WTC11 (cell line): ENCODE data around the gene ABI2. TPM values are rescaled to one million over a fixed set of nuclear protein-coding genes. Genes with fewer than 3 reads are reported as not detected.

ENCODE experiments used
- ATAC-seq: fragments of 200-7000 bp; cut with Tn5 transposase; 2 replicates; pipeline ENCODE4 v1.10.0; 2021; ENCODE audit warnings: mild to moderate bottlenecking, moderate library complexity
- CTCF ChIA-PET: fragments of 300-600 bp; sonication (Branson Sonifier 250); formaldehyde crosslinking; loops from one replicate; lab custom pipeline; 2021; ENCODE audit warnings: antibody characterized with exemption; lab: Charles Lee
- POLR2A ChIA-PET: fragments of 350-600 bp; sonication (Branson Sonifier 250); formaldehyde crosslinking; loops from one replicate; lab custom pipeline; 2021; ENCODE audit warnings: antibody characterized with exemption; lab: Charles Lee
- DNase-seq: peaks from one replicate; pipeline ENCODE4 v3.0.0; 2021; ENCODE audit warnings: low spot score
- H3K27ac Mint-ChIP-seq: 2 replicates; pipeline ENCODE4 v1.8.0; 2021; ENCODE audit warnings: mixed read lengths
- H3K27me3 Mint-ChIP-seq: 2 replicates; pipeline ENCODE4 v1.8.0; 2021; ENCODE audit warnings: low read depth, mild to moderate bottlenecking, moderate library complexity, mixed read lengths
- H3K36me3 Mint-ChIP-seq: 2 replicates; pipeline ENCODE4 v1.8.0; 2021; ENCODE audit warnings: mixed read lengths
- H3K4me1 Mint-ChIP-seq: 2 replicates; pipeline ENCODE4 v1.8.0; 2022; ENCODE audit warnings: mixed read lengths
- H3K4me3 Mint-ChIP-seq: 2 replicates; pipeline ENCODE4 v1.8.0; 2021; ENCODE audit warnings: mild to moderate bottlenecking, moderate library complexity, mixed read lengths
- H3K9me3 Mint-ChIP-seq: 2 replicates; pipeline ENCODE4 v1.8.0; 2021; ENCODE audit warnings: mixed read lengths
- AR ChIP-seq: fragments of 250-450 bp; sonication (Bioruptor Pico); IDR thresholded peaks from 2 replicates; pipeline ENCODE4 v1.9.0; 2021; ENCODE audit warnings: mild to moderate bottlenecking
- ATF2 ChIP-seq: sonication (generic); formaldehyde crosslinking; IDR thresholded peaks from 2 replicates; pipeline ENCODE4 v1.8.1; 2022; ENCODE audit warnings: low read depth, missing genetic modification reagents, borderline replicate concordance
- CREM ChIP-seq: sonication (generic); formaldehyde crosslinking; IDR thresholded peaks from 2 replicates; pipeline ENCODE4 v1.8.1; 2022; ENCODE audit warnings: mild to moderate bottlenecking, missing genetic modification reagents, moderate library complexity
- CTCF ChIP-seq: fragments of 200-600 bp; IDR thresholded peaks from 2 replicates; pipeline ENCODE4 v1.8.0; 2022; ENCODE audit warnings: antibody characterized with exemption
- ERG ChIP-seq: fragments of 250-450 bp; sonication (Bioruptor Pico); IDR thresholded peaks from 2 replicates; pipeline ENCODE4 v1.8.0; 2021; ENCODE audit warnings: mild to moderate bottlenecking
- ESRRA ChIP-seq: sonication (generic); formaldehyde crosslinking; IDR thresholded peaks from 2 replicates; pipeline ENCODE4 v1.8.1; 2022; ENCODE audit warnings: mild to moderate bottlenecking, missing genetic modification reagents, borderline replicate concordance
- FOXK1 ChIP-seq: sonication (generic); formaldehyde crosslinking; IDR thresholded peaks from 2 replicates; pipeline ENCODE4 v1.8.0; 2022; ENCODE audit warnings: mild to moderate bottlenecking, moderate library complexity, missing genetic modification reagents
- JUN ChIP-seq: sonication (generic); formaldehyde crosslinking; IDR thresholded peaks from 2 replicates; pipeline ENCODE4 v1.8.0; 2023; ENCODE audit warnings: mild to moderate bottlenecking, missing genetic modification reagents
- MXD4 ChIP-seq: fragments of 250-450 bp; sonication (Bioruptor Pico); IDR thresholded peaks from 2 replicates; pipeline ENCODE4 v1.8.0; 2021; ENCODE audit warnings: mild to moderate bottlenecking, moderate library complexity, borderline replicate concordance
- RORB ChIP-seq: fragments of 250-450 bp; sonication (Bioruptor Pico); IDR thresholded peaks from 2 replicates; pipeline ENCODE4 v1.9.0; 2021; ENCODE audit warnings: mild to moderate bottlenecking
- TEAD4 ChIP-seq: sonication (generic); formaldehyde crosslinking; IDR thresholded peaks from 2 replicates; pipeline ENCODE4 v1.8.0; 2022; ENCODE audit warnings: mild to moderate bottlenecking, missing genetic modification reagents
- USF1 ChIP-seq: sonication (generic); formaldehyde crosslinking; IDR thresholded peaks from 2 replicates; pipeline ENCODE4 v1.8.0; 2022; ENCODE audit warnings: mild to moderate bottlenecking, missing genetic modification reagents
- ZNF138 ChIP-seq: sonication (generic); formaldehyde crosslinking; conservative IDR thresholded peaks from 2 replicates; pipeline ENCODE4 v1.8.1; 2022; ENCODE audit warnings: mild to moderate bottlenecking, moderate library complexity, missing genetic modification reagents
- ZNF232 ChIP-seq: sonication (generic); formaldehyde crosslinking; IDR thresholded peaks from 2 replicates; pipeline ENCODE4 v1.8.0; 2022; ENCODE audit warnings: mild to moderate bottlenecking, missing genetic modification reagents
- ZNF425 ChIP-seq: fragments of 250-450 bp; sonication (Bioruptor Pico); conservative IDR thresholded peaks from 2 replicates; pipeline ENCODE4 v1.9.0; 2021; ENCODE audit warnings: mild to moderate bottlenecking
- total RNA-seq: library from RNA; stranded (reverse); gene quantifications from 3 replicates; pipeline ENCODE4 v1.2.3, GENCODE V29; 2021
- TF ChIP-seq, protein P1 (sequence below): sonication (generic); formaldehyde crosslinking; IDR thresholded peaks from 2 replicates; pipeline ENCODE4 v1.8.0; 2023; ENCODE audit warnings: mild to moderate bottlenecking, missing genetic modification reagents
- TF ChIP-seq, protein P2 (sequence below): sonication (generic); formaldehyde crosslinking; IDR thresholded peaks from 2 replicates; pipeline ENCODE4 v1.8.1; 2023; ENCODE audit warnings: mild to moderate bottlenecking, missing genetic modification reagents
- TF ChIP-seq, protein P3 (sequence below): sonication (generic); formaldehyde crosslinking; IDR thresholded peaks from 2 replicates; pipeline ENCODE4 v1.8.1; 2023; ENCODE audit warnings: mild to moderate bottlenecking, moderate library complexity, missing genetic modification reagents

ABI2 gene
- total RNA-seq, 1 experiment from 2014 or later = 121 TPM

DNA sequence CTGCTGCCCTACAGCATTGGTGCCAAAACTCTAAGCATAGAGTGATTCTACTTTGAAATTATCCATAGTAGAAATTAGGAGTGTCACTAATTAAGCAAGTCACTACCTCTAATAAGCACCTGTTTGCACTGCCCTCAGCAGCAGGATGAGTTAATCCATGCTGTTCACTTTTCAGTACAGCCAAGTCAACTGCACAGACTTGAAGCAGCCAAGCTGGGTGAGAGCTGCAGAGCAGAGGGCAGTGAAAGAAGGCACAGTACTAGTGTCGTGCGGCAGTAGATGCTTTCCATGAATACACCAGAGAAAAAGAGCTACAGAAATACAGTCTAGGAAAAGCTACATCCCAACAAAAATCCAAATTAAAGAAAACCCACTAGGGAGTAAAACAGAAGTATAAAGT lies 108.3 kb downstream of the ABI2 start (continued):
- TF ChIP-seq, protein P1, sequence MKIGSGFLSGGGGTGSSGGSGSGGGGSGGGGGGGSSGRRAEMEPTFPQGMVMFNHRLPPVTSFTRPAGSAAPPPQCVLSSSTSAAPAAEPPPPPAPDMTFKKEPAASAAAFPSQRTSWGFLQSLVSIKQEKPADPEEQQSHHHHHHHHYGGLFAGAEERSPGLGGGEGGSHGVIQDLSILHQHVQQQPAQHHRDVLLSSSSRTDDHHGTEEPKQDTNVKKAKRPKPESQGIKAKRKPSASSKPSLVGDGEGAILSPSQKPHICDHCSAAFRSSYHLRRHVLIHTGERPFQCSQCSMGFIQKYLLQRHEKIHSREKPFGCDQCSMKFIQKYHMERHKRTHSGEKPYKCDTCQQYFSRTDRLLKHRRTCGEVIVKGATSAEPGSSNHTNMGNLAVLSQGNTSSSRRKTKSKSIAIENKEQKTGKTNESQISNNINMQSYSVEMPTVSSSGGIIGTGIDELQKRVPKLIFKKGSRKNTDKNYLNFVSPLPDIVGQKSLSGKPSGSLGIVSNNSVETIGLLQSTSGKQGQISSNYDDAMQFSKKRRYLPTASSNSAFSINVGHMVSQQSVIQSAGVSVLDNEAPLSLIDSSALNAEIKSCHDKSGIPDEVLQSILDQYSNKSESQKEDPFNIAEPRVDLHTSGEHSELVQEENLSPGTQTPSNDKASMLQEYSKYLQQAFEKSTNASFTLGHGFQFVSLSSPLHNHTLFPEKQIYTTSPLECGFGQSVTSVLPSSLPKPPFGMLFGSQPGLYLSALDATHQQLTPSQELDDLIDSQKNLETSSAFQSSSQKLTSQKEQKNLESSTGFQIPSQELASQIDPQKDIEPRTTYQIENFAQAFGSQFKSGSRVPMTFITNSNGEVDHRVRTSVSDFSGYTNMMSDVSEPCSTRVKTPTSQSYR (CRISPR knock-in tag) = no peak
- TF ChIP-seq CTCF (no peak), RORB (CRISPR knock-in tag) (no peak), ATF2 (no peak), ERG (no peak)

DNA sequence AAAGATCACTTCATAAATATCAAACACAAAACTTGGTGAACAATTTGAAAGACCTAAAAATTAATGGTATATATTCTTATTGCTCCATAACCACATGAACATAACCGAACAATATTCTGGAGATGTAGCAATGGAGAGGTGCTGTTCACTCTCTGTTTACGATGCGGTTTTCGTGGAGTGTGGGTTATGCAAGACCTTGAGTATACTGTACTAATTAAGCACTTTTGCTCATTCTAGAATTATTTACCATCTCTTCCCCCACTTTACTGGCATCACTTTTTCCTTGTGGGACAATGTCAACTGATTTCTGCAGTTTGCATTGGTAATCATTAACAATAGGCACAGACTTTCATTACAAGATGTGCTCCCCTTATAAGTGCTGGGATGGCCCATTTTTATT lies 109.3 kb downstream of the ABI2 start:
- no peak for DNase-seq
- peaks cover 12% of the 10 kb centered on the region for H3K4me1 Mint-ChIP-seq
- ATAC-seq = no peak
- CTCF ChIA-PET = no interaction called here
- H3K4me3 Mint-ChIP-seq = no peak overlapping the region
- no peaks in the 10 kb centered on the region for H3K27me3 Mint-ChIP-seq
- H3K36me3 Mint-ChIP-seq = peaks cover 18% of the 10 kb centered on the region
- POLR2A ChIA-PET = no interaction called here
- TF ChIP-seq, protein P2, sequence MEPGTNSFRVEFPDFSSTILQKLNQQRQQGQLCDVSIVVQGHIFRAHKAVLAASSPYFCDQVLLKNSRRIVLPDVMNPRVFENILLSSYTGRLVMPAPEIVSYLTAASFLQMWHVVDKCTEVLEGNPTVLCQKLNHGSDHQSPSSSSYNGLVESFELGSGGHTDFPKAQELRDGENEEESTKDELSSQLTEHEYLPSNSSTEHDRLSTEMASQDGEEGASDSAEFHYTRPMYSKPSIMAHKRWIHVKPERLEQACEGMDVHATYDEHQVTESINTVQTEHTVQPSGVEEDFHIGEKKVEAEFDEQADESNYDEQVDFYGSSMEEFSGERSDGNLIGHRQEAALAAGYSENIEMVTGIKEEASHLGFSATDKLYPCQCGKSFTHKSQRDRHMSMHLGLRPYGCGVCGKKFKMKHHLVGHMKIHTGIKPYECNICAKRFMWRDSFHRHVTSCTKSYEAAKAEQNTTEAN (CRISPR knock-in tag) = no peak
- TF ChIP-seq AR (CRISPR knock-in tag) (no peak), ZNF425 (CRISPR knock-in tag) (no peak), ESRRA (CRISPR knock-in tag) (no peak), USF1 (no peak), ZNF232 (CRISPR knock-in tag) (no peak), ZNF138 (CRISPR knock-in tag) (no peak), CREM (no peak), MXD4 (CRISPR knock-in tag) (no peak), FOXK1 (CRISPR knock-in tag) (no peak), JUN (no peak), TEAD4 (CRISPR knock-in tag) (no peak)
- TF ChIP-seq, protein P3, sequence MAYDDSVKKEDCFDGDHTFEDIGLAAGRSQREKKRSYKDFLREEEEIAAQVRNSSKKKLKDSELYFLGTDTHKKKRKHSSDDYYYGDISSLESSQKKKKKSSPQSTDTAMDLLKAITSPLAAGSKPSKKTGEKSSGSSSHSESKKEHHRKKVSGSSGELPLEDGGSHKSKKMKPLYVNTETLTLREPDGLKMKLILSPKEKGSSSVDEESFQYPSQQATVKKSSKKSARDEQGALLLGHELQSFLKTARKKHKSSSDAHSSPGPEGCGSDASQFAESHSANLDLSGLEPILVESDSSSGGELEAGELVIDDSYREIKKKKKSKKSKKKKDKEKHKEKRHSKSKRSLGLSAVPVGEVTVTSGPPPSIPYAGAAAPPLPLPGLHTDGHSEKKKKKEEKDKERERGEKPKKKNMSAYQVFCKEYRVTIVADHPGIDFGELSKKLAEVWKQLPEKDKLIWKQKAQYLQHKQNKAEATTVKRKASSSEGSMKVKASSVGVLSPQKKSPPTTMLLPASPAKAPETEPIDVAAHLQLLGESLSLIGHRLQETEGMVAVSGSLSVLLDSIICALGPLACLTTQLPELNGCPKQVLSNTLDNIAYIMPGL (CRISPR knock-in tag) = no peak
- TF ChIP-seq, all 79 proteins: peak for 0
- Mint-ChIP-seq H3K9me3 (no peaks in the 10 kb centered on the region), H3K27ac (no peak overlapping the region)
